ENCODE results near the gene BST1.

GRCh38 chr4:15776871-15777648 lies 74.2 kb downstream of the BST1 start:
- no peak for TF ChIP-seq POLR2A (IDR thresholded peaks at IDR 0.05)
- TF ChIP-seq CTCF (IDR thresholded peaks at IDR 0.05) = no peak

Data from lower leg skin (tissue), 3 donors.